NCI-H2081 treated with DMSO at 0.1 percent for 48 hours (cell line): ENCODE data around the gene SWT1.

Experiments
- DNase-seq: peaks from one replicate; lab custom pipeline; 2025; lab: John Stamatoyannopoulos, UW

Gene SWT1, protein sequence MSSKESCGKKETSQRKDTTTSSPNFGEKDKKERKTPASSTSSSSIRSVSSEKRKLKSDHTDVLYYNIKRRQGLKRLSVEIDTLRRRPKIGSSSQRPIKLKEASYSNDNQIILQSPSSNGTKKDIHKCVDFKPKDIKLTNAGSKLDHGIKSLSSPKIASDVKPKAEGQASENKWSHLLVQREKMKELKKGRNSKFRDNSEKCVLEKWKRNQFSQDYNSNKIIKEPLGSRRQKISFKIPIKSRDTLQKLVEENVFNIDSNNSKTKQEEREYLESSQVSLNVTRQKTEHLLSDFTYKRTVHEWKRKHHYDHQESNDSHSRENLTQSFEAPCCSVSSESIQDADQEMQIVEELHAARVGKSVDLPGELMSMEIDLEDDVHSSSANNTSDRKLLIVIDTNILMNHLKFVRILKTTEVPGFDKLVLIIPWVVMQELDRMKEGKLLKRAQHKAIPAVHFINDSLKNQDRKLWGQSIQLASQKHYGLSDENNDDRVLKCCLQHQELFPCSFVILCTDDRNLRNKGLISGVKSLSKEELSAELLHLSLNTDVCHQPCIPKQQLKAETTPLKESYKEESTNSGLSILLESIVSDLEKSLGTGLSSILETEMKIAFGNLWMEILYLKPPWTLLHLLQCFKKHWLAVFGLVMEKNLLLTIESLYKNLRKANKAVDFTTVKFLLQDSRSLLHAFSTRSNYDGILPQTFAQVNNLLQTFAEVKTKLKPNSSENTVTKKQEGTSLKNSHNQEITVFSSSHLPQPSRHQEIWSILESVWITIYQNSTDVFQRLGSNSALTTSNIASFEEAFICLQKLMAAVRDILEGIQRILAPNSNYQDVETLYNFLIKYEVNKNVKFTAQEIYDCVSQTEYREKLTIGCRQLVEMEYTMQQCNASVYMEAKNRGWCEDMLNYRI

DNA sequence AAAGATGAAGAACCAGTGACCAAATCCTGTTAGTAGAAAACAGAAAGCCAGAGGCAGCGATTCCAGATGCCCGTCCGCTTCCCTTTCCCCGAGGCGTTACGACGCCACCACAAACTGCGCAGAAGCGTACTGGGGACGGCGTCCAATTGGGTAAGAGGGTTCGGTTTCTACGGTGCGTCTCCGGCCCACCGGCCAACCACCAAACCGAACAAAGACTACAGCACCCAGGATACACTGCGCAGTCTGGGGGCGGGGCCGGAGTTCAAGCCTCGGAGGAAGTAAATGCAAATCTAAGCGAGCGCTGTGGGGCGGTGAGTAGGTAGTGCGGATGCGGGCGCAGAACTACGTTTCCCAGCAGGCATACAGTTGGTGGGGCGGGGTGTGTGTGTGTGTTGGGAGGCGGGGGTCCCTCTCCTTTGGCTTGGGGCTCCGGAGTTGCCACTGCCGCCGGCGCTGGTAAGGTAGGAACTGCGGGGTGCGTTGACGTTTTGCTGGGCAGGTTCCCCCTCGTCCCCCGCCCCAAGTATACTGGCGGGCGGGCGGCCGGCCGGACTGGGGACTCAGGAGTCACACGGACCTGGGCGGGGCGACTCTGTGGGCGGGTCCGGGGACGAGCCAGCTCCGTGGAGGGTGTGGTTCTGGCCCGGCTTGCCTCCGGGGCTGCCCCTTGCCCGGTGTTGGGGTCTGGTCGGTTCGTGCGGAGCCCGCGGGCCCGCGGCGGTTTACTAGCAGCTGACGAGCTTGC, at the start of gene SWT1, which contains the start of gene TRMT1L:
Gene SWT1, plus strand, starts transcription at position 314 of the 745 bp plus-strand sequence. CDS start 3,675 bp downstream, outside the sequence.
Gene TRMT1L, minus strand, starts transcription at position 100 of the 745 bp plus-strand sequence. CDS start 241 bp downstream, outside the sequence.
- DNase-seq = peak; percentile 98

DNA sequence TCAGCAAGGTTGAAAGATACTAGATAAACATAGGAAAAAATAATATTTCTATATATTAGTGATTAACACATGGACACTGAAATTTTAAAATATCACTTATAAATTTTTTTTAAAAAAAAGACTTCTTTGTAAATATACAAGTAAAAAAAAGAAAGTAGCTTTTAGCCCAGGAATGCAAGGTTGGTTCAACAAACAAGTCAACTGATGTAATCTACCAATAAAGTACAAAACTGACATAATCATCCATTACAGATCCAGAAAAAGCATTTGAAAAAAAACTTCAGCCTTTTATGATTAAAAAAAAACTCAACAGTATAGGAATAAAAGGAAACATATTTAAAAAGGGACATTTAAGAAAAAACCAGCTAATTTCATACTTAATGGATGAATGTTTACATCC, 48.6 kb upstream of the SWT1 start:
- DNase-seq = no peak

DNA sequence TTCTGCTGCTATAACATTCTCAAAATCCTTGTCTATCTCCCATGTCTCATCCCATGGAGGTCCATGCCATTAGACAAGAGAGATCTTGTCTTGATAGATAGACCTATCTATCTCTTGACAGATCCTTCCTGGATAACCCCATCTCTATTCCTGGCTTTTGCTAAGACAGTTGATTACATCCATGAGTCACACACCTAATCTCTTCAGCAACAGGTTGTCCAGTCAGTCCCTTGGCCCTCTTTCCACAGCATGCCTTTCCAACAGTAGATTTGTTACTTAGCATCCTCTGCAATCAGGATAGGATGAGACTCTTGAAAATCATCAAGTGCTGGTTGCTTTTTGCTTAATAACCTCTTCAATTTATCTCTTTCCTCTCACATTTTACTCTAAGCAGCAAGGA, 46.8 kb upstream of the SWT1 start:
- no peak for DNase-seq

DNA sequence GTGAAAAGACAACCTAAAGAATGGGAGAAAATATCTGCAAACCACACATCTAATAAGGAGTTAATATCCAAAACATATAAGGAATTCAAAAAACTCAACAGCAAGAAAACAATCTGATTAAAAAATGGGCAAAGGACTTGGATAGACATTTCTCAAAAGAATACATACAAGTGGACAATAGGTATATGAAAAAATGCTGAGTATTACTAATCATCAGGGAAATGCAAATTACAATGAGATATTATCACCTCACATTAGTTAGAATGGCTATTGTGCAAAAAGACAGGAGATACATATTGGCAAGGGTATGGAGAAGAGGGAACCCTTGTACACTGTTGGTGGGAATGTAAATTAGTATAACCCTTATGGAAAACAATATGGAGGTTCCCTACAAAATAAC, 45.1 kb upstream of the SWT1 start:
- DNase-seq = no peak

DNA sequence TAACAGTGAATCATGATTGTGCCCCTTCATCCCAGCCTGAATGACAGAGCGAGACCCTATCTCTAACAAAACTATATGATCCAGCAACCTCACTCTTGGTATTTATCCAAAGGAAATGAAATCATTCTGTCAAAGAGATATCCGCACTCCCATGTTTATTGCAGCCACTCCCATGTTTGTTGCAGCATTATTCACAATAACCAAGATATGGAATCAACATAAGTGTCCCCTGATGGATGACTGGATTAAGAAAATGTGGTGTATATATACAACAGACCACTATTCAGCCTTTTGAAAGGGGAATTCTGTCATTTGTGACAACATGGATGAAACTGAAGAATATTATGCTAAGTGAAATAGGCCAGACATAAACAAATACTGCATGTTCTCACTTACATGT, 44.6 kb upstream of the SWT1 start:
- DNase-seq = no peak

DNA sequence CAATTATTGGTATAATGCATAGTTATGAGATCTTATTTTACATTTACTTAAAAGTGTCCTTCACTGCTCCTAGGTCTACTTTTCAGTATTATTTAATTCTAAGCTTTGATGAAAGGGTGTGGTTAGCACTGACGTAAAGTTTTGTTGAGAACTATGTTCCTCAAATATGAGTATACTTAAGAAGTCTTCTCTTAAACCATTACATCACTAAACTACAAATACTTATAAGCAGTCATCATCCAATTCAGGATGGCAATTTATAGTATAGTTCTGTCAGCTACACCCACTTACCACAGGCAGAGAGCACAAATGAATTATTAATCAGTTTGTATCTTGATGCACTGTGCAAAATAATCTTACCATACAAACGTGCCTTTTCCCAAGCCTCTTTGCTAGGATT, 27.3 kb upstream of the SWT1 start:
- DNase-seq = no peak

DNA sequence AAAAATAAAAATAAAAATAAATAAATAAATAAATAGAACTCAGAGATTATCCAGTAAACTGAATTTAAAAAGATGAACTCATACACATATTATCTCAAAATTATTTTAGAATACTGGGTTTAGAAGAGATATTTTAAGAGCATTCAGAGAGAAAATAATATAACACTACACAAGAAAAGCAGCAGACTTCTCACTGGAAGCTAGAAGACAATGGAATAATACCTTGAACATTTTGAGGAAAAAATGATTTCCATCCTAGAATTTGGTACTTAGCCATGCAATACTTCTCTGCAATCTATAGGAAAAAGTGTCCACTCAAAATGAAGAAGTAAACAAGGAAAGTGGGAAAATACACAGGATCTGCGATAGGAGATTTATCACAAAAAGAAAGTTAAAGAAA, 24.4 kb upstream of the SWT1 start:
- DNase-seq = no peak

DNA sequence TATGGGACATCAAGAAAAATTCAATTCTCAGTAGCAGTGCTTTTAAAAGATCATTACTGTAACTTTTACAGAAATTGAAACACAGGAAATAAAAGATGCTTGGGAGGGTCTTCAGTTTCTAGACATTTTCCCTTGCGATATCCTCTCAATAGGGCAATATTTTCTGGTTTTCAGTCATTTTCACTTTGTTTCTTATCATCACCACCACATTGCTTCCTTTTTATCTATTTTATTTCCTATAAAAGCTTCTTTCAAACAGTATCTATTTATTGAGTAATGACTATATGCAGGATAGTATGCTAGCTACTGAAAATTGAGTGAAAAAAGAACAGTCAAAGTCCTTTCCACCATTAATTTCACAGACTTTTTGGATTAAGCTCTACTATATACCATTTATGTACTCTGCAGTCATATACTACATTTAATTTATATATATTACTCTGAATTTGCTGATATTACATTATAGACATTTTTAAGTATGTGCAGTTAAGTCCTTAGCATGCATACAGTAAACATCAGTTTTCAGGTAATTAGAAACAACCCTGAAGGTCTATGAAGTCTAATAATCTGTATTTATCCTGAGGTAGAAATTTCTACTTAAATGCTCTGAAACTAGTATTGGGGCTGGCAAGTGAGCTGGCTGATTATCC, 18.9 kb upstream of the SWT1 start:
- no peak for DNase-seq

DNA sequence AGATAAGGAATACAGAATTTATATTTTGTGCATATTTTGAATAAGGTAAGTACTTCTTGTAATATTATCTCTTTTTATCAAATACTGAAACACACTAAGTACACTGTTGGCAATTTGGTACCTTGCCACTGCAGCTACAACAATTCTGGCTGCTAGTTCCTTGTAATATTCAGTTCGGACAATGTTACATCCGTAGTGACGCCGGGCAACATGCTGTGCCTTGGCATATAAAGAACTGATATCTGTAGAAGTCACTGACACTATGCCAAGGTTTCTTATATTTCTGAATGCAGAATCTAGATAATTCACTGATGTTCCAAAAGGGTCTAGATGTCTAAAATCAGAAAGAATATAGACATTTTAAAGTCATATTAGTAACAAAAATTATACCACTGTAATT, 17.7 kb upstream of the SWT1 start:
- peak; percentile 54 for DNase-seq

DNA sequence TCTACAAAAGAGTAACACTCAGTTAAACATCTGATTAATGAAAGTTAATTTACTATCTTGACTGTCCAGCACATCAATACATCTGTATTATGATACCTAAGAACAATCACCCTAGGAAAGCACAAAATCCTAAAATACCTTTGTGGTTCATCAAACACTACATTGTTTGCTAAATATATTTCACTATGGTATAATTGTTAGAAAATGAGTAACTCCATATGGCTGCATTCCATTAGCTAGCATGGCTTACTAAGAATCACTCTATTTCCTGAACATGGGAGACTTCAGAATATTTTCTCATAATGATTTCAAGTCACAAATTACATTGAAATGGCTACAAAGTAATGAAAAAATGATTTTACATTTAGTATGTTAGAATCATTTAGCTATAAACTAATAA, 12.7 kb upstream of the SWT1 start:
- DNase-seq = no peak

DNA sequence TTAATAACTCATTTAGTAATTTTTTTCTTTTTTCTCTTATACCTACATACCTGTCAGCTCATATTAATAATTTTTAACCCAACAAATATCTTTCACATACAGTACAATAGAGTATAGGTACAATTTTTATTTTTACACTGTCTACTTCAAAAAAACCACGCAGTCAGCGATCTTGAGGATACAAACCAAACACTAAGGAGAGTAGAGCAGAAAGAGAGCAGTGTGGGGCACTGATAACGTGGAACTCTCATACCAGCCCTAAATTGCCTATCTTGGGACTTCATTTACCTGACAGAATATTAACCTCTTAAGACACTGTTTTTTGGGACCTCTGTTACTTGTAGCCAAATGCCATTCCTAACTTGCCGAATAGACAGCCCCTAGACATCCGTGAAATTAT, 5.8 kb upstream of the SWT1 start:
- no peak for DNase-seq

DNA sequence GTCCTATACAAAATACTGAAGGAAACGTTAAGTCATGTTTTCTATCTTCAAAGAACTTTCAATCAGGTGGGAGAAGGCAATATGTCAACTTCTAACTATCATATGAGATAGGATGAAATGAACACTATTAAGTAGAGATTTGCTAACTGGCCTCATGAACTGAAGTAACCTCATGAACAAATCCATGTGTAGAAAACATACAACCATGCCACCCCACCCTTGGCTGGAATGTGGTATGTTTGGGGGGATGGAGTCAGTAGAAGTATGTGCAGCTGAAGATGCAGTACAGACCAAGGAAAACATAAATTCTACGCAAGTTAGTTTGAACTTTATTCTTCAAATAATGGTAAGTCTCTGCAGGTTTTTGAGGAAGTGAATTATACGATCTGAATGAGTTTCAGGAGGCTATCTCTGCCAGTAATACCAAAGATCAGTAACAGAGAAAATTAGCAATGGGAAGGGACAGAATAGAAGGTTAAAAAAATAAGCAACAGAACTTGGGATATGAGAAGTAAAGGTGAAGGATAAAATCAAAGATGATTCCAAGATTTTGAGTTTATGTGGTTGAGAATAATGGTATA, 4.7 kb upstream of the SWT1 start:
- DNase-seq = no peak

DNA sequence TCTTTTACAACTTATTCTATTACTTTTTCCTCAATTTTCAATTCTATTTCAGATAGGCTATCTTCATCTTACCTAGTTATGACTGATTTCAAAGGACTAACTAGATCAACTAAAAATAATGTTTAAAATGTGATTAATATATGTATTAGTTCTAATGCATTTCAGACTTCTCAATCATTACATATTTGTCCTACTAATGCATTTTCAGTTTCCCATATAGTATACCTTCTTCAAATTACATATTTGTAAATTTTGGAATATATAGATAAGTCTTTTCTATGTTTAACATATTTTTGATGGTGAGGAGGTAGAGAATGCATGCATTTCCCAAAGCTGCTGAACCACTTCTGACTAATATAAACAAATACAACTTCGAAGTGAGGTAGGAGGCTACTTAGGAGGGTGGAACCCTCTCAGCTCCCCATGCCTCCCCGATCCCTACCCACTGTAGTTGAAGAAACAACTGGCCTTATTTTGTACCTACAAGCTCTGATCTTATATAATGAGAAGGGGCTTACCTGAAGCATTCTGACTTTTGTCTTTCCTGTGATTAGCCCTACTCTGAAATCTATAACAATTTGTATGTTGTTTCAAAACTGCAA, 2.0 kb upstream of the SWT1 start:
- no peak for DNase-seq

DNA sequence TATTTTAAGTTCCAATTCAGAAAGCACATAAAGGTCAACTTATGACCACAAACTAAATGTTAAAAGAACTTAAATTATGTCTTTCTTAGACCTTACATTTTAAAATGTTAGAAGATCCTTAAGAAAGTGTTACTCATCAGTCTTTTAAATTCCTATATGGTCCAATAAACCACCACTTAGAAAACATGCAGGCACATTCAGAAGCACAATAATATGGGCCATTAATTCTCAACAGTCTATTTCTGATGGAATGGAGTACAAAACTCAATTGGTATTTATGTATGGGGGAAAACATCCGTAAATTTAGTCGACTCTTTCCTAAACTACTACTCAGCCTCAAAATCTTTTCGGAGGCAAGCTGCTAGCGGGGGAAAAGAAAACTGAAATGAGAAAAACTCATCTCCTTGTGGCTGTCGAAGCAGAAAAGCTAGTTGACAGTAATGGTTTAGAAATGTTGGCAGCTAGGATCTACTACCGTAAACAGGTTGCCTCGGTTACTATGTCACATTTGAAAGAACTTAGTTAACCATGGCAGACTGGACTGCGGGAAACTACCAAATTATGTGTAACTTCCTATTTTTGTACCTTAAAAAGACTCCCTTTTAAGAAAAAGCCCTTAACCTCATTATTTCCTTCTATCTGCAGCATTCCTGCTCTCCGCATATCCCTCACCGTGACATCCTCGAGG, 1.2 kb upstream of the SWT1 start:
- DNase-seq = no peak

DNA sequence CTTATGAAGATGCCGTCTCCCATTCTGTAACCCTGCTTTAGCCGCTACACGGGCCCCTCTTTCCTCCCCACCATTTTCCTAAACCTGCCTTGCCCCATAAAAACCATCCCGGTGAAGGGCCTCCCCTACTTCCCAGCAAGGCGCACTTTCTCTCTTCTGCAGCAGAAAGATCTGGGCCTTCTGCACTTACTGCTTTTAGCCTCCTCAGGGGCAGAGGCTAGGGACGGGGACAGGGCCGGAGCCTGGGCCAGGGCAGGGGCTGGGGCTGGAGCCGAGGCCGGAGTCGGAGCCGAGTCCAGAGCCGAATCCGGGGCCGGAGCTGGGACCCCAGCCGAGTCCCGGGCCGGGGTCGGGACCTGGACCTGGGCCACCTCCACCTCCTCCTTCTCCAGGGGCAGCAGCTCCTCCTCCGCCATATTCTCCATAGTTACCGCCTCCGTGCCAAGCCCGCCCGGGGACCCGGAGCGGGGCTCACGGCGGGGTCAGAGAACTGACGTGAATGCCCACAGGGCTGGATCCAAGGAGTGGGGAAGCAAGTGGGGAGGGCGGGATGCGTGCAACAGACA, 596 bp upstream of the SWT1 start:
- DNase-seq = no peak

DNA sequence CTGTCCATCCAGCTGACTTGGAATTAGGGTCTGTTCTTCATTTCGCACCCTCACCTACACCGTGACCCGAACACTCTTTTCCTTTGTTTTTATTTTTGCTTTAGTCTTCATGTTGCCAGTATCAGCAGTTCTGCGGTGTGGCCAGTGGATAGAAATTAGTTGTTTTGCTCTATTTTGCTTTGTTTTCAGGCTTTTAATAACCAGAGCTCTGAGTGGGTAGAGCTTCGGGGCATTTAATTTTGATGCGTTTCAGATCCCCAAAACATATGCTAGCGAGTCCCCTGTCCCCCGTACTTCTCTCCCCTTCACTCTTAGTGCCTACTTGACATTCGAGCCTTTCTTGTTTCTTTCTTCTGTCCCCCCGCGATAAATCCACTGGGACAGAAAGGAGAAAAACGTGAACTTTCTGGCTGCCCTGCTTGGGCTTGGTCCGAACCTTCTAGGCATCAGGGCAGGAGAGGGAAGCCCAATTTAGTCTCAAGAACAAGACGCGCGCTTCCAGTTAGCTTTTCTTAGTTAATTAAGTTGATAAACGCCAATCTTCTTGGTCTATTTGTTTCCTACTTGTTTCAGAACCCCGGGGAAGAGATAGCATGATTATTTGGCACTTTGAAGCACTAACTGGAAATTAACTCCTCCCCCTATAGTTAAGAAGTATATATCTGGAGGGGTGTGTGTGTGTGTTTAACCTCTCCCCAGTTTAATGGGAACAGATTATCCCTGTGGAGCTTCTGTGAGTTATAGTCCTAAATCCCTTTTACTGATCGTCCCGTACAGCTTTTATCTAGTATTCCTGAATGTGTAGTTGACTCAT, 839 bp downstream of the SWT1 start:
- DNase-seq = no peak

DNA sequence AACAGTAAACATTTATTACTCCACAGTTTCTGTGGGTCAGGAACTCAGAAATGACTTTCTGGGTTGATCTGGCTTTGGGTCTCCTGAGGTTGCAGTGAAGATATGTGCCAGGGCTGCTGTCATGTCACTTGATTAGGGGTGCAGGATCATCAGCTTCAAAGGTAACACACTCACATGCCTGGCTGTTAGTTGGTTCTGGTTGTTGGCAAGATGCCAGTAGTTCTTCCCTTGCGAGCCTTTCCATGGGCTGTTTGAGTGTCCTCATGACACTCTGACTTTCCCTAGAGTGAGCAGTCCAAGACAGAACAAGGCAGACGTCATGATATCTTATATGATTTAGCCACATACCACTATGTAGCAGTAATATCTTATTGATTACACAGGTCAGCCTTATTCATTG, 1.8 kb downstream of the SWT1 start:
- no peak for DNase-seq

DNA sequence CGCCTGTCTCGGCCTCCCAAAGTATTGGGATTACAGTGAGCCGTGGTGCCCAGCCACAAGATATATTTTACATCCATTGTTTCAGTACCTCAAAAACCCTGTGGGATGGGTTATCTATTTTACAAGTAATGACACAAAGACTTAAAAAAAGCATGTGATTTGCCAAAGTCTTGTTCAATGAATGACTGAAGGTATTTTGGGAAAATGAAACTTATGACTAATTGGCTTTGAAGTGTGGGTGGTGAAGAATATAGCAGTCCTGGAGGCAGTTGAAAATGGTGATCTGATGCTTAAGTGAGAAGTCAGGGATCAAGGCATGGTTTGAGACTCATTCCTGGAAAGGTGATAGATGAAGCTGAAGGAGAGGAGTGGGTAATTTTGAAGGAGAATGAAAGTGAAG, 3.0 kb downstream of the SWT1 start:
- no peak for DNase-seq

DNA sequence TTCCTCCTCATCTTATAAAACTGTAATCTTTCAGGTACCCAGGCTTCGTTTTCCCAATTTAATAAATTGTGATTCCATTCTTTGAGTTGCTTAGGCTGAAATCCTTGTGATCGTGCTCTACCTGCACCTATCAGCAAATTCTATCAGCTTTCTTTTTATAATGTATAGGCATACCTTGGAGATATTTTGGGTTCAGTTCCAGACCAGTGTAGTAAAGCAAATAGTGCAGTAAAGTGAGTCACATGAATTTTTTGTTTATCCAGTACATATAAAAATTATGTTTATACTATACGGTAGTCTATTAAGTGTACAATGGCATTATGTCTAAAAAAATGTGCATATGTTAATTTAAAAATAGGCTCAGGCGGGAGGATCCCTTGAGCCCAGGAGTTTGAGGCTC, 5.5 kb downstream of the SWT1 start:
- DNase-seq = no peak
